ENCODE data around the gene SKIL. TPM values are rescaled to one million over a fixed set of nuclear protein-coding genes. Genes with fewer than 3 reads are reported as not detected.

Gene SKIL
- total and polyA plus RNA-seq, 4 donors = 23.1 to 99.0 (median 44.8) TPM

GRCh38 chr3:170386468-170386867, 29.0 kb downstream of the SKIL start:
- no peak overlapping the region for H3K27ac ChIP-seq (ENCODE audit: low read depth, low read length)
- H3K4me3 ChIP-seq (ENCODE audit: low read depth, low read length) = no peak overlapping the region
- no peak for DNase-seq (ENCODE audit: low read depth in 4 of 6, low spot score in 6 of 6)
- peaks cover 40% of the 10 kb centered on the region for H3K36me3 ChIP-seq (ENCODE audit: control insufficient read depth, insufficient read depth, low read length)
- no peaks in the 10 kb centered on the region for H3K4me1 ChIP-seq (ENCODE audit: control insufficient read depth, insufficient read depth, low read length)
- H3K9me3 ChIP-seq (ENCODE audit: control insufficient read depth, insufficient read depth, low read length) = peaks cover 3% of the 10 kb centered on the region
- WGBS (ENCODE audit: insufficient coverage) = 100% methylated on average over 3 of the region's 3 CpGs
- H3K27me3 ChIP-seq (ENCODE audit: control insufficient read depth, insufficient read depth, low read length) = no peaks in the 10 kb centered on the region

- no peak for DNase-seq (ENCODE audit: low read depth in 4 of 6, low spot score in 6 of 6)
- Histone ChIP-seq H3K27ac (ENCODE audit: low read depth, low read length) (no peak overlapping the region), H3K4me3 (ENCODE audit: low read depth, low read length) (no peak overlapping the region), H3K36me3 (ENCODE audit: control insufficient read depth, insufficient read depth, low read length) (peaks cover 30% of the 10 kb centered on the region), H3K4me1 (ENCODE audit: control insufficient read depth, insufficient read depth, low read length) (no peaks in the 10 kb centered on the region), H3K27me3 (ENCODE audit: control insufficient read depth, insufficient read depth, low read length) (no peaks in the 10 kb centered on the region), H3K9me3 (ENCODE audit: control insufficient read depth, insufficient read depth, low read length) (peaks cover 3% of the 10 kb centered on the region)
These were observed 30.4 kb downstream of the SKIL start for GRCh38 chr3:170387950-170388349.

GRCh38 chr3:170391108-170391507, 33.6 kb downstream of the SKIL start:
- Histone ChIP-seq H3K4me1 (ENCODE audit: control insufficient read depth, insufficient read depth, low read length) (no peaks in the 10 kb centered on the region), H3K27me3 (ENCODE audit: control insufficient read depth, insufficient read depth, low read length) (no peaks in the 10 kb centered on the region), H3K27ac (ENCODE audit: low read depth, low read length) (no peak overlapping the region), H3K4me3 (ENCODE audit: low read depth, low read length) (no peak overlapping the region), H3K36me3 (ENCODE audit: control insufficient read depth, insufficient read depth, low read length) (peaks cover 19% of the 10 kb centered on the region), H3K9me3 (ENCODE audit: control insufficient read depth, insufficient read depth, low read length) (peaks cover 3% of the 10 kb centered on the region)
- no peak for DNase-seq (ENCODE audit: low read depth in 4 of 6, low spot score in 6 of 6)
- 89% methylated on average over 3 of the region's 4 CpGs for WGBS (ENCODE audit: insufficient coverage)

- no peak overlapping the region for H3K4me3 ChIP-seq (ENCODE audit: low read depth, low read length)
These were observed 40.2 kb downstream of the SKIL start for GRCh38 chr3:170397685-170398084.

GRCh38 chr3:170405101-170405500, 47.6 kb downstream of the SKIL start:
- Histone ChIP-seq H3K4me3 (ENCODE audit: low read depth, low read length) (no peak overlapping the region), H3K36me3 (ENCODE audit: control insufficient read depth, insufficient read depth, low read length) (no peaks in the 10 kb centered on the region), H3K27ac (ENCODE audit: low read depth, low read length) (no peak overlapping the region), H3K9me3 (ENCODE audit: control insufficient read depth, insufficient read depth, low read length) (no peaks in the 10 kb centered on the region), H3K4me1 (ENCODE audit: control insufficient read depth, insufficient read depth, low read length) (no peaks in the 10 kb centered on the region), H3K27me3 (ENCODE audit: control insufficient read depth, insufficient read depth, low read length) (no peaks in the 10 kb centered on the region)
- DNase-seq (ENCODE audit: low read depth in 4 of 6, low spot score in 6 of 6) = no peak

More at GRCh38 chr3:170397685-170398084, 40.2 kb downstream of the SKIL start:
- Histone ChIP-seq H3K9me3 (ENCODE audit: control insufficient read depth, insufficient read depth, low read length) (no peaks in the 10 kb centered on the region), H3K36me3 (ENCODE audit: control insufficient read depth, insufficient read depth, low read length) (no peaks in the 10 kb centered on the region), H3K27me3 (ENCODE audit: control insufficient read depth, insufficient read depth, low read length) (no peaks in the 10 kb centered on the region), H3K4me1 (ENCODE audit: control insufficient read depth, insufficient read depth, low read length) (no peaks in the 10 kb centered on the region), H3K27ac (ENCODE audit: low read depth, low read length) (no peak overlapping the region)
- 97% methylated on average over 3 of the region's 6 CpGs for WGBS (ENCODE audit: insufficient coverage)
- no peak for DNase-seq (ENCODE audit: low read depth in 4 of 6, low spot score in 6 of 6)

- H3K27ac ChIP-seq (ENCODE audit: low read depth, low read length) = no peak overlapping the region
- H3K4me3 ChIP-seq (ENCODE audit: low read depth, low read length) = no peak overlapping the region
- DNase-seq (ENCODE audit: low read depth in 4 of 6, low spot score in 6 of 6) = peak in 2 of 6 donors; percentile 52 to 67
- no peaks in the 10 kb centered on the region for H3K4me1 ChIP-seq (ENCODE audit: control insufficient read depth, insufficient read depth, low read length)
- no peaks in the 10 kb centered on the region for H3K36me3 ChIP-seq (ENCODE audit: control insufficient read depth, insufficient read depth, low read length)
- no peaks in the 10 kb centered on the region for H3K27me3 ChIP-seq (ENCODE audit: control insufficient read depth, insufficient read depth, low read length)
- WGBS (ENCODE audit: insufficient coverage) = no CpG with 5 or more reads among the region's 4 CpGs
- no peaks in the 10 kb centered on the region for H3K9me3 ChIP-seq (ENCODE audit: control insufficient read depth, insufficient read depth, low read length)
These were observed 53.0 kb downstream of the SKIL start for GRCh38 chr3:170410428-170411029.

GRCh38 chr3:170413291-170413690, 55.8 kb downstream of the SKIL start:
- no peaks in the 10 kb centered on the region for H3K36me3 ChIP-seq (ENCODE audit: control insufficient read depth, insufficient read depth, low read length)
- H3K27me3 ChIP-seq (ENCODE audit: control insufficient read depth, insufficient read depth, low read length) = peaks cover 5% of the 10 kb centered on the region
- no peak overlapping the region for H3K4me3 ChIP-seq (ENCODE audit: low read depth, low read length)
- no peaks in the 10 kb centered on the region for H3K9me3 ChIP-seq (ENCODE audit: control insufficient read depth, insufficient read depth, low read length)
- H3K4me1 ChIP-seq (ENCODE audit: control insufficient read depth, insufficient read depth, low read length) = peaks cover 2% of the 10 kb centered on the region
- WGBS (ENCODE audit: insufficient coverage) = 94% methylated on average over 2 of the region's 4 CpGs
- DNase-seq (ENCODE audit: low read depth in 4 of 6, low spot score in 6 of 6) = no peak
- H3K27ac ChIP-seq (ENCODE audit: low read depth, low read length) = no peak overlapping the region

- Histone ChIP-seq H3K4me1 (ENCODE audit: control insufficient read depth, insufficient read depth, low read length) (peaks cover 9% of the 10 kb centered on the region), H3K36me3 (ENCODE audit: control insufficient read depth, insufficient read depth, low read length) (no peaks in the 10 kb centered on the region), H3K27ac (ENCODE audit: low read depth, low read length) (no peak overlapping the region), H3K9me3 (ENCODE audit: control insufficient read depth, insufficient read depth, low read length) (no peaks in the 10 kb centered on the region), H3K27me3 (ENCODE audit: control insufficient read depth, insufficient read depth, low read length) (peaks cover 11% of the 10 kb centered on the region), H3K4me3 (ENCODE audit: low read depth, low read length) (no peak overlapping the region)
- peak in 5 of 6 donors; percentile 50 to 95 (median 66) for DNase-seq (ENCODE audit: low read depth in 4 of 6, low spot score in 6 of 6)
- WGBS (ENCODE audit: insufficient coverage) = 0% methylated on average over 1 of the region's 5 CpGs
These were observed 56.7 kb downstream of the SKIL start for GRCh38 chr3:170414202-170414663.

GRCh38 chr3:170417090-170417489, 59.6 kb downstream of the SKIL start:
- DNase-seq (ENCODE audit: low read depth in 4 of 6, low spot score in 6 of 6) = no peak
- Histone ChIP-seq H3K27me3 (ENCODE audit: control insufficient read depth, insufficient read depth, low read length) (peaks cover 16% of the 10 kb centered on the region), H3K9me3 (ENCODE audit: control insufficient read depth, insufficient read depth, low read length) (no peaks in the 10 kb centered on the region), H3K27ac (ENCODE audit: low read depth, low read length) (no peak overlapping the region), H3K36me3 (ENCODE audit: control insufficient read depth, insufficient read depth, low read length) (no peaks in the 10 kb centered on the region), H3K4me1 (ENCODE audit: control insufficient read depth, insufficient read depth, low read length) (peaks cover 29% of the 10 kb centered on the region), H3K4me3 (ENCODE audit: low read depth, low read length) (no peak overlapping the region)
- 83% methylated on average over 1 of the region's 1 CpG for WGBS (ENCODE audit: insufficient coverage)

Measured in spinal cord (tissue), 10 donors.